NCI-H226 (cell line): ENCODE results near the gene ZFHX3.

ENCODE experiments used
- DNase-seq: peaks from one replicate; pipeline ENCODE4 v3.0.0-alpha.2; 2015

Gene ZFHX3

DNA sequence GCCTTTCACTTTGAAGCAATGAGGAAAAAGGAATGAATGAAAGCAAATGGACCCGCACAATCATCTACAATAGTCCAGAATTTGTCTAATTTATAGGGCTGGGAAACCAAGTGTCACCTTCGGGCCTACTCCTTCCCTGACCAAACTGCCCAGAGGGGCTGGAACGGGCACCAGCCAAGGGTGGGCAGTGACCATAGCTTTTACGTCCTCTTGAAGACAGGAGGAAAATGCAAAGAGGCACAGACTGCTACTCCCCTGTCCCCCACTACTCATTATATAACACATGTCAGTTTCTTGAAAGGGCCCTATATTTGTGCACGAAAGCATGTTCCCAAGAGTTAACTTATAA lies 122.3 kb downstream of the ZFHX3 start:
- no peak for DNase-seq

DNA sequence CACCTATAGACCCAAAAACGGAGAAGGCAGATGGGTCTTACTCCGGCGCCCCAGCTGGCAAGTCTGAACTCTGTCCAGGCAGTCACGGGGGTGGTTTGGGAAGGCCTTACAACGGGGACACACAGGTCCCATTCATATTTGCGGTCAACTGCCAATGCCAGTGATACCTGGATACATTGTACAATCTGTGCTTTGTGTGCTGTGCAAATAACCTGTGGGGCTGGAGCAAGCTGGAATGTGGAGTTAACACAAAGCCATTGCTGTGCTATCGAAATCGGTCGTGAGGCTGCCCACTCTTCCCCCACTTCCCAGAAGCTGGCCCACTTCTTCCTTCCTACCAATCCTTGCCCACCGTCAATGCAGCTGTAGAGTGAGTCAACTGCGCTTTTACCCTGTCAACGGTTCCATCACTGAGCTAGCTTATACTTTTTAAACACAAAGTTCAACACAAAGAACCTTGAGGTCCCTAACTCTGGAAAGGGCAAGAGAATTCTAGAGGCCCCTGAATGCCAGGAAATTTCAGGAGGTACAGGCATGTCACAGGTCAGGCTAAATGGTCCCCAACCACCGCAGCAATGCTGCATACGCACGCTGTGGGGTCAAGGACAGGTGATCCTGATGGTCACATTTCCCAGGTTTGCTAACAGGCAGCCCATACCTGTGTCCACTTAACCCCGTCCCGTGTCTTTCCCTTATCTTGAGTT lies 122.8 kb downstream of the ZFHX3 start:
- DNase-seq, result no peak

DNA sequence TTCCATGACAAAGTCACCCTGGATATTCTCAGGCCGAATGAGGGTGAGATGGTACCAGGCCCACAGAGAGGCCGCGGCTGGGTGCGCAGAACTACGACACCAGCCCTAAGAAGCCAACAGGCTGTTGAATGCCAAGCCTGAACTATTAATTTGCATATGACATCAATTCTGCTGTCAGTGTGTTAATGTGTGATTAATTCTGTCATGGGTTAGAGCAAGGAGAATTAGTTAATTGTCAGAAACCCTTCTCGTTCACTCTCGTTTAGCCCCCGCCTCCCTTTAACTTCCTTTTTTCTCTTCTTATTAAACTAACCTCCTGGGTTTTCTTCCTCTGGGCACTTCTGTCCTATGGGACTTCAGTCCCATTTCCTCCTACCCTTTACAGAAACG lies 123.4 kb downstream of the ZFHX3 start:
- no peak for DNase-seq

GRCh38 chr16:72923757-72924156 lies 124.2 kb downstream of the ZFHX3 start:
- DNase-seq, result no peak

DNA sequence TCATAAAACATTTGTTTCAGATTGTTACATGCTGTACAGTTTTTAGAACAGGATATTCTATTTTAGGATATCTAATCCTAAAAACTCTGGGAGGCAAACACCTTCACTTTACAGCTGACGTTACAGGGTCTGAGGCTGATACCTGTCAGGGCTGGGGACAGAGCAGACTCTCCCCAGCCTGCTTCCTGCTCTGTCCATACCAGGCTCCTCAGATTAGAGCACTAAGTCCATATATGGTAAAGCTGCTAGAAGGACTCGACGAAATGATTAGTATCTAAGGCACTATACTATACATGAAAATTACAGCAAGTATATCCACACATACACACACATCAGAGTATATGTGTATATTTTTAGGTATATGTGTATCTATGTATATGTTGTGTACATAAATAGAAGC lies 125.2 kb downstream of the ZFHX3 start:
- no peak for DNase-seq

DNA sequence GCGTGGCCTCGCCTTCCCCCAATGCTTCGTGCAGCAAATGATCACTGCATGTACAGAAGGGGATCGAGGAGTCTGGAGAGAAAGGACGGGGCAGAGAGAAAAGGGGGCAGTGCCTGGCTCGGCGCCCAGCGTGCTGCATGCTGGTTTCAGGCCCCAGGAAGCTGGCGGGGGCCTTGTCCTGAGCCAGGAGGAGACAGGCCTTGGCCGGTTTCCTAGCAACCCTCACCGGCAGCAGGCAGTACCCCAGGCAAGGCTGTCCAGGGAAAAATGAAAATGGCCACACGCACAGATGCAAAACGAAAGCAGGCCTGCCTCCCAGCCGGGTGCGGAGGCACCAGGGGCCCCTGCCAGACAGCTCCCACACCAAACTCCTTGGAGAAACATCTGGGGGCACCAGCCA lies 126.3 kb downstream of the ZFHX3 start:
- no peak for DNase-seq

DNA sequence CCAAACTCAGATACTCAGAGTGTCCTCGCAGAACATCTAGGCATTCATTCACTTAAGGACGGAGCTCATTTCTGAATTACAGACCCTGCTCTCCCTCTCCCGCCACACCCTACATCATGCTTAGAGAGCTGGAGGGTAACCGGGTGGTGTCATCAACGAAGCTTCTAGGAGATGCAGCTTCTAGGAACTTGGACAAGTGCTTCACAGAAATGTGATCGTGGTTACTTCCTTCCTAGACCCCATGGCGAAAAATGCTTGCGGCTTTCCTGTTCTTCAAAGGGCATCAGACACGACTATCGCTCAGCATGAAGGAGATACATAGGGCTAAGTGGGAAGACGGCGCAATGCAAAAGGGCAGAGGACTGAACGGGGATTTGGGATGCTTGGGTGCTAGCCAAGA lies 126.8 kb downstream of the ZFHX3 start:
- DNase-seq, result no peak

GRCh38 chr16:72917051-72917450 lies 130.9 kb downstream of the ZFHX3 start:
- no peak for DNase-seq

GRCh38 chr16:72915331-72915730 lies 132.6 kb downstream of the ZFHX3 start:
- no peak for DNase-seq

- no peak for DNase-seq
Observed at GRCh38 chr16:72913551-72913950, 134.4 kb downstream of the ZFHX3 start.

DNA sequence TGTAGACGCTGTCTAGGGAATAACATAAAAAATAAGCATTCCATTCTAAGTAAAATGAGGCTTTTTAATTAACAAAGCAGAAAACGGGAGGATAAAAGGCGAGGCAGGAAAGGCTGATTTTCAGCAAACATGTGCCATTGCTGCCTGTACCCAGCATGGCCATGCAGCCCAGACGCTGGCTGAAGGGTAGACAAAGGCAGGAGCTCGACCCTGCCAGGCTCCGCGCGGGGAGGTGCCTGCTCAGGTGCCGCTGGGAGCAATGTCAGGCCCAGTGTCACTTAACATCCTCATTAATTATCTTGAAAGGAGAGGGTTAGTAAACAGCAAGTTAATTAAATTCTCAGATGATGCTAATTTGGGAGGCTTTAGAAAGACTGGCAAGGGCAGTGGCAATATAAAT lies 136.0 kb downstream of the ZFHX3 start:
- no peak for DNase-seq

GRCh38 chr16:72910875-72911274 lies 137.1 kb downstream of the ZFHX3 start:
- DNase-seq, result no peak

GRCh38 chr16:72910381-72910780 lies 137.5 kb downstream of the ZFHX3 start:
- no peak for DNase-seq

- no peak for DNase-seq
Observed at GRCh38 chr16:72909196-72909595, 138.7 kb downstream of the ZFHX3 start.

DNA sequence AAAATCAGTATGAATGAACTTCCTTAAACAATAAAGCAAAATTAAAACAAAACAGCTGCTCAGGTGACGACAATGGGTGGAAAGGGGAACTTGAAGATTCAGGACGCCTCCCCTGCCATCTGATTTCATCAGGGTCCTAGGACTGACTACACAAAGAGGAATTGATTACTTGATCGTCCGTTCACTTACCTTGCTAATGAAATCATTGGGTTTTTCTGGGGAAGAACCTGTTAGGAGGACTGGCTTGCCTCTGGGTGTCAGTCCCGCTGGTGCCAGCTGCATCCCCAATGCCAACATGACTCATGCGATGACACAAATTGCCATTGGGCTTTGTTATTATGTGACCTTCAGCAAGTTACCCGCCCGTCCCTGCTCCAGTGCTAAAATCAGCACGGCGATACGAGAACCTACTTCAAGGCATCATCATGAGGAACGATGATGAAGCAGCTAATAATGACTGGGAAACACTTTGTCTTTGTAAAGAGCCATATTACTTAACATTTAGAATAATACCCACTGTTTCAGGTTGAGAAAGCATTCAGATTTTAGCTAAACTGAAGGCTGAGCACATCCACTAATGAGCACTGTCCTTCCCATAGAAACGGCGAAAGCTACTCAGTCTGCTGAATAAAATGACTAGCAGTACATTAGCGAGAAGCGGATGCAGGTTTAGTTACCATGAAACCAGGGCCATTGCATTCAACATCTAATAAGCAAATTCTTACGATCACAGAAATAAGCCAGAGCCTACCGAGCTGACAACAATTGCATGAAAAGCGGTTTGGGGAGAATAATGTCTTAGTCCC lies 139.4 kb downstream of the ZFHX3 start:
- DNase-seq, result no peak

- peak; percentile 13 for DNase-seq
Observed at GRCh38 chr16:72905581-72905980, 142.3 kb downstream of the ZFHX3 start.

- no peak for DNase-seq
Observed at GRCh38 chr16:72903176-72903575, 144.8 kb downstream of the ZFHX3 start.

DNA sequence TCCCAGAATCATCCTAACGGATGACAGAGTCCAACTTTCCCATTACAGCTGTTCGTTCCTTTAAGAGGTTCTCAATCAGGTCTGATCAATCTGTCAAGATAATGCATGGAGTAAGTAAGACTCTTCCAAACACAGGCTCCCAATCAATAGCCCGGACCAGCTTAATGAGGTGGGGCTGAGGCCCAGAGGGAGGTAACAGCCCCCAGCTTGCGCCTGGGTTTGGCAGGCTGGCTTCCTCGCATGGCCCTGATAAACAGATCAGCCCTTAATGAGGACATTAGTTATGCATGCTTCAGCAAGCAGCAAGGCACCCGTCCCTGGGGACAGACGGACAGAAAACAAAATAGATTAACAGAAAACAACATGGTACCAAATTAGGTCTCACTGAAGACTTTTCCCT lies 145.7 kb downstream of the ZFHX3 start:
- no peak for DNase-seq

- DNase-seq, result no peak
Observed at GRCh38 chr16:72901000-72901627, 146.8 kb downstream of the ZFHX3 start.

- no peak for DNase-seq
Observed at GRCh38 chr16:72898216-72898825, 149.6 kb downstream of the ZFHX3 start.

GRCh38 chr16:72897707-72898106 lies 150.2 kb downstream of the ZFHX3 start:
- DNase-seq, result no peak

- no peak for DNase-seq
Observed at GRCh38 chr16:72896485-72897118, 151.3 kb downstream of the ZFHX3 start.

DNA sequence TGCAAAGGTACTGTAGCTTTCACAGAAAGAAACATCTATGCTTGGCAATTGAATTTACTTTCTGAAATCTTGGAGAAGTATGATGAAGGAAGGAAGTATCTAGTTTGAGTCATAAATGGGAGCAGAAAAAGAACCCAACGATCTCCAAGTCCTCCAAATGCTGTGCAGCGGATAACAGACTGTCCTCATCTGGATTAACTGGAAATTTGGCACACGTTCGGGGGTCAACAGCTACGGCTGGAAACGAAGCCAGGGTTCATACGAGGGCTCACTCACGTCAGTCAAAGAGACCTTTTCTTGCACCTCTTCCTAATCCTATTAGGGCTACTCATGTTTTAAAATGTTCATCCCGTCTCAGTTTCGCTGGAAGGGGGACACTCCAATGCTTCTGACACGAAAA lies 152.0 kb downstream of the ZFHX3 start:
- DNase-seq, result no peak
